Right atrium auricular region (tissue), 2 donors: ENCODE measurements around the gene SLC15A4. TPM values are rescaled to one million over a fixed set of nuclear protein-coding genes. Genes with fewer than 3 reads are reported as not detected.

Source experiments
- DNase-seq: peaks from one replicate; pipeline ENCODE4 v3.0.0-alpha.2; 2019; ENCODE audit warnings: low spot score
- H3K27ac ChIP-seq, 2 donors: fragments of 200-600 bp; sonication (generic); 1 replicate in 1 of 2; 2 replicates in 1 of 2; pipeline ENCODE4 v1.5.1; 2016 to 2019
- H3K27me3 ChIP-seq, 2 donors: fragments of 200-600 bp; sonication (generic); one replicate each; pipeline versions ENCODE4 v1.5.1 to v1.6.0; 2017 to 2019
- H3K36me3 ChIP-seq: fragments of 200-600 bp; sonication (generic); one replicate; pipeline ENCODE4 v1.5.1; 2016
- H3K4me1 ChIP-seq, 2 donors: fragments of 200-600 bp; sonication (generic); one replicate each; pipeline versions ENCODE4 v1.5.1 to v1.6.0; 2017 to 2019
- H3K4me3 ChIP-seq, 2 donors: fragments of 200-600 bp; sonication (generic); 1 replicate in 1 of 2; 2 replicates in 1 of 2; pipeline ENCODE4 v1.5.1; 2017 to 2019; ENCODE audit warnings: mild to moderate bottlenecking in 1 of 2, moderate library complexity in 1 of 2
- H3K9me3 ChIP-seq, 2 donors: fragments of 200-600 bp; sonication (generic); one replicate each; pipeline ENCODE4 v1.5.1; 2019
- total RNA-seq, 2 donors: library from RNA; depleted of rRNA; stranded (reverse); fragments of >200 nt; gene quantifications; one replicate each; pipeline ENCODE4 v1.1.0, GENCODE V29; 2016
- TF ChIP-seq, protein P1 (sequence below), 2 donors: fragments of 200-600 bp; sonication (generic); IDR thresholded peaks; one replicate each; pipeline ENCODE4 v1.5.1; 2019; ENCODE audit warnings: antibody characterized with exemption in 2 of 2

The SLC15A4 gene
- total RNA-seq, 2 donors from 2014 or later, result 24.1 to 24.3 TPM

- TF ChIP-seq, protein P1, sequence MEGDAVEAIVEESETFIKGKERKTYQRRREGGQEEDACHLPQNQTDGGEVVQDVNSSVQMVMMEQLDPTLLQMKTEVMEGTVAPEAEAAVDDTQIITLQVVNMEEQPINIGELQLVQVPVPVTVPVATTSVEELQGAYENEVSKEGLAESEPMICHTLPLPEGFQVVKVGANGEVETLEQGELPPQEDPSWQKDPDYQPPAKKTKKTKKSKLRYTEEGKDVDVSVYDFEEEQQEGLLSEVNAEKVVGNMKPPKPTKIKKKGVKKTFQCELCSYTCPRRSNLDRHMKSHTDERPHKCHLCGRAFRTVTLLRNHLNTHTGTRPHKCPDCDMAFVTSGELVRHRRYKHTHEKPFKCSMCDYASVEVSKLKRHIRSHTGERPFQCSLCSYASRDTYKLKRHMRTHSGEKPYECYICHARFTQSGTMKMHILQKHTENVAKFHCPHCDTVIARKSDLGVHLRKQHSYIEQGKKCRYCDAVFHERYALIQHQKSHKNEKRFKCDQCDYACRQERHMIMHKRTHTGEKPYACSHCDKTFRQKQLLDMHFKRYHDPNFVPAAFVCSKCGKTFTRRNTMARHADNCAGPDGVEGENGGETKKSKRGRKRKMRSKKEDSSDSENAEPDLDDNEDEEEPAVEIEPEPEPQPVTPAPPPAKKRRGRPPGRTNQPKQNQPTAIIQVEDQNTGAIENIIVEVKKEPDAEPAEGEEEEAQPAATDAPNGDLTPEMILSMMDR (IDR thresholded peaks at IDR 0.05), result no peak
- Histone ChIP-seq H3K27ac (no peak overlapping the region), H3K27me3 (no peaks in the 10 kb centered on the region), H3K4me1 (peaks cover 0 to 13% of the 10 kb centered on the region in 2 donors), H3K36me3 (peaks cover 14% of the 10 kb centered on the region), H3K9me3 (no peaks in the 10 kb centered on the region), H3K4me3 (no peak overlapping the region)
- no peak for DNase-seq
Observed at GRCh38 chr12:128787827-128788226, 35.9 kb downstream of the SLC15A4 start.

DNA sequence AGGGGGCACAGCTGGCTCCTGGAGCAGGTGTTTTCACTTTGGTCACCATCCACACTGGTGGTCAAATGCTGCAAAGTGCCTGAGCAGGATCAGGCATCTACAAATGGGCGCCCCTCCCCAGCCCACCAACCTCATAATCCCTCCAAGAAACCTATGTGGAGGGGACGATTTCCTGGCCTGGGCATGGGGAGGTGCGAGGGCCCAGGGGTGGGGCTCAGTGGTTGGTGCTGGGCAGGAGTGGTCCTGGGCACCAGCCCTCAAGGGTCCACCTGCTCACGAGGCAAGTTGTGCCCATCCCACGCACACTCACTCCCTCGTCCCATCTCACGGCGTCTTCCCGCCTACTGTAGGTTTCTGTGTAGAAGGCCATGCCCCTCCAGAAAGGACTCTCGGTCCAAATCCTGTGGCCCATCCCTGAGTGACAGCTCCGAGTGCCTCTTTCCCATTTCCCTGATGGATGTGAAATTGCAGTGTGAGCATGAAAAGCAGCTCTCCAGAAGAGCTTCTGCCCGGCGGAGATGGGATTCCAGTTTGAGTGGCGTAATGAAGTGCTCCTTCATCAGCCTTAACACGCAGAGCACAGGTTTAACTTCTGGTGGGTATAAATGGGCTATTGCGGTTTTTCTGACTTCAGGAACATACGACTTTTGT lies 36.9 kb downstream of the SLC15A4 start:
- H3K36me3 ChIP-seq, result peaks cover 4% of the 10 kb centered on the region
- no peak overlapping the region for H3K27ac ChIP-seq
- H3K9me3 ChIP-seq, result no peaks in the 10 kb centered on the region
- peaks cover 0 to 13% of the 10 kb centered on the region in 2 donors for H3K4me1 ChIP-seq
- TF ChIP-seq, protein P1 (IDR thresholded peaks at IDR 0.05), result no peak
- no peak overlapping the region for H3K4me3 ChIP-seq
- DNase-seq, result no peak
- no peaks in the 10 kb centered on the region for H3K27me3 ChIP-seq

DNA sequence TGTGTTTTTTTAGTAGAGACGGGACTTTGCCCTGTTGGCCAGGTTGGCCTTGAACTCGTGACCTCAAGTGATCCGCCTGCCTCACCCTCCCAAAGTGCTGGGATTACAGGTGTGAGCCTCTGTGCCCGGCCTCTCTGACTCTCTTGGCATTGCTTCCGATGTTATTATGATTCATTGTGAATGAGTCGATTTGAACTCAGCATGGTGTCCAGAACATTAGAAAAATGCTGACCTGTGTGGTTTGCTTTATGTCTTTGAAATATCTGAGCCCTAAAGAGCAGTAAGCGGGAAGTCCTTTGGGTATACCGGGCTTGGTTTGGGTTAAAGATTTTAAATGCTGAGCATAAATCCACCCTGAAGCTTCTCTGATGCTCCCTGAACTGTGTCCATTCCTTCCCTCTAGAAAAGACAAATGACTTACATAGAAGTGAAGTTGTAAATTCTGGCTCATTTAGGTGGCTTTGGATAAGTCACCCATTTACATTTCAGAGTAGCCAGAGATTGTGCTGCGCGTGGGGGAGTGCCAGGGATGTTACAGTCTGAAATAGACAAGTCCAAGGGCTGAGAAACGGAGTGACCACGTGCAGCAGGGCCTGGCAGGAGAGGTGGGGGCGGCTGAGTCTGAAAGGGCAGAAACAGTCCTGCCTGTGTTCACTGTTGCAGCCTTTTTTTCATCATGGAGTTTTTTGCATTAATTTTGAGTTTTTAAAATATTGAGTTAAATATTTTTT lies 39.6 kb downstream of the SLC15A4 start:
- DNase-seq, result no peak
- no peak overlapping the region for H3K27ac ChIP-seq
- H3K4me1 ChIP-seq, result no peaks in the 10 kb centered on the region
- no peaks in the 10 kb centered on the region for H3K9me3 ChIP-seq
- no peaks in the 10 kb centered on the region for H3K27me3 ChIP-seq
- H3K36me3 ChIP-seq, result no peaks in the 10 kb centered on the region
- no peak overlapping the region for H3K4me3 ChIP-seq
- TF ChIP-seq, protein P1 (IDR thresholded peaks at IDR 0.05), result no peak

- H3K4me1 ChIP-seq, result no peaks in the 10 kb centered on the region
- H3K9me3 ChIP-seq, result no peaks in the 10 kb centered on the region
- no peak overlapping the region for H3K4me3 ChIP-seq
- no peak overlapping the region for H3K27ac ChIP-seq
- DNase-seq, result no peak
- TF ChIP-seq, protein P1 (IDR thresholded peaks at IDR 0.05), result no peak
- H3K27me3 ChIP-seq, result no peaks in the 10 kb centered on the region
- no peaks in the 10 kb centered on the region for H3K36me3 ChIP-seq
Observed at GRCh38 chr12:128783129-128783574, 40.6 kb downstream of the SLC15A4 start.

GRCh38 chr12:128779901-128780300 lies 43.9 kb downstream of the SLC15A4 start:
- TF ChIP-seq, protein P1 (IDR thresholded peaks at IDR 0.05), result no peak

More at GRCh38 chr12:128779901-128780300, 43.9 kb downstream of the SLC15A4 start:
- Histone ChIP-seq H3K27ac (no peak overlapping the region), H3K4me1 (no peaks in the 10 kb centered on the region), H3K9me3 (no peaks in the 10 kb centered on the region), H3K36me3 (no peaks in the 10 kb centered on the region), H3K4me3 (no peak overlapping the region), H3K27me3 (no peaks in the 10 kb centered on the region)
- no peak for DNase-seq
